ENCODE data around the gene TSEN54.
"Not testable (repeated sequence)": the region's sequence is repeated elsewhere in the genome, so short reads cannot be mapped to it uniquely, and the experiment has no call there.

Gene TSEN54

DNA sequence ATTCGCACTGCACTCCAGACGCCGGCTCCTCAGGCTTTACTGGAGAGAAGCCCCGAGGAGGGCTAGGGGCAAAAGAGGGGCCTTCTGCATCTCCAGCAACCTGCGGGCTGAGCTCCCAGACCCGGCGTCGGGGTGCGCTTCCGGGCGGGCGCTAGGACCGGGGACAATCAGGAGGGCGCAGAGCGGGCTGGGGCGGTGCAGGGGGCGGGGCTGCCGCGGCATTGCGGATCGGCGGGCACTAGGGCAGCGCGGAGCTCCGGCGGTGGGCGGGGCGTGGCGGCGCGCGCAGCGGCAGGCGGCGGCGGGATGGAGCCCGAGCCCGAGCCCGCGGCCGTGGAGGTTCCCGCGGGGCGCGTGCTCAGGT, at the start of gene TSEN54:
Gene TSEN54, plus strand, starts transcription at position 274 of the 364 bp plus-strand sequence. Its CDS starts 33 bp downstream, at position 307.
- peak; percentile 75 to 83 for DNase-seq

DNA sequence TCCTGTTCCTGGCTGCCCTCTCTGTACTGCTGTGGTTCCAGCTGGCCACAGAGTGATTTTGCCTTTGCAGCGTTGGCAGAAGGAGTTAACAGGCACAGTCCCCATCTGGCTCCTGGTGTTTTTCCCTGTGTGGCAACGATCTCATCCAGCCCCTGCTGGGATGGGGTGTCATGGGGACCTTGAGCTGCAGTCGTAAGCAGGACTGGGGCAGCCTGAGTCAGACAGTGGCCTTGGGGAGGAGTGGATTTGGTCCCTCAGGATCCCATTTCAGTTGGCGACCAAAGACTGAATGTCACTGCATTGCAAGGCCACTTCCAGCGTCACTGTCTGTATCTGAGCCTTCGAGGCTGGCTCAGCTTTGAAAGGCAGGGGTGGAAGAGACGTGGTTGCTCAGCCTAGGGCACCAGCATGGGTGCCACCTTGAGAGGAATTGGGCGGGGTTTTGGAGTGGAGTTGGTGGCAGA, 48.0 kb upstream of the TSEN54 start:
- no peak for DNase-seq

DNA sequence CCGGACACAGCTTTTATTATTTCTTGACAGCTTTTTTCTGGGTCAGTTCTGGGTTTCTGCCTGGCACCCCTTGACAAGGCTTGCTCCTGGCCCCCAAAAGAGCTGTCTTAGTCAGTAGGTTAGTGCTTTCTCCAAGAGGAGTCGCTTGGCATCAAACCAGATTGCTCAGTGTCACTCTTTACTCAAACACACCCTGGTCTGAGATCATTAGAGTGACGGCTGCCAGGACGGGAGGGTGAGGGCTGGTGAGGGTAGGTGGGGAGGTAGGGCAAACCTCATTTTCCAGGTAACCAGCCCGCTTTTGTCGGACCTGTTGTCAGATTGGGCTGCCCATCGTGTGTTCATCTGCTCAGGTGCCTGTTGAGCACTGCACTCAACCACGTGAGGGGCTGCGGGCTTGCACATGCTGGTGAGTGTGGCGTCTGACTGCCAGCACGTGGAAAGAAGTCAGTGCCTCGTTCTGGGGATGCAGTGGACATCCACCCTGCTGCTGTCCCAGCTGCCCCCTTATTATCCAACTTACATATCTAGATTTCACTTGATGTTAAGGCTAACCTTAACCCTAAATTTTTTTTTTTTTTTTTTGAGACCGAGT, 47.5 kb upstream of the TSEN54 start:
- DNase-seq = no peak

DNA sequence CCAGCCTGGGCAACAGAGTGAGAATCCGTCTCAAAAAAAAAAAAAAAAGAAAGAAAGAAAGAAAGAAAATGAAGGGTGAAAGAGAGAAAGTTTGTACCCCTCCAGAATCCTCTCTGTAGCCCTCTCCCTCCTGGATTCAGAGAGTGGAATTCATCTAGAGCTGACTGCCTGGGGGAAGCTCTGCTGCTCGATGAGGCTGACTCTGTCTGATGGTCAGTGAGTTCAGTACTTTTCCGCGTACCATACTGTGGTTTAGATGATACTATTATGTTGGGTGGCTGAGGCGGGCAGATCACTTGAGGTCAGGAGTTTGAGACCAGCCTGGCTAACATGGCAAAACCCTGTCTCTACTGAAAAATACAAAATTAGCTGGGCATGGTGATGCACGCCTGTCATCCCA, 45.1 kb upstream of the TSEN54 start:
- no peak for DNase-seq

DNA sequence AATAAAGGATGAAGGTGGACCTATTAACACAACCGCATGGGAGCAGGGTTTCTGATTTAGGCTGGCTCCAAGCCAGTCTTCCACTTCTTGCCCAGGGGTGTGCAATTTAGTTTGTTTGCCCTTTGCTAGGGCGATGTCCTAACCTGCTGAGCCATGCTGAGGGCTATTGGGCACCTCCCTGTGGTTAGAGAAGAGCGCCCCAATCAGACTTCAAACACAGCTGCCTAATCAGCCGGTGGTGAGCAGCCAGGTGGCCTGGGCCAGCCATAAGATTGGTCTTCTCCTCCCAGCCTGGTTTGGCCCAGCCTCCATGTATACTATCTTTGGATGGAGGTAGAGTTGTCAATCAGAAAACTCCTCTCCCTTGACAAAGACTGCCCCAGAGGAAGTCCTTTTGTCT, 44.2 kb upstream of the TSEN54 start:
- DNase-seq = no peak

DNA sequence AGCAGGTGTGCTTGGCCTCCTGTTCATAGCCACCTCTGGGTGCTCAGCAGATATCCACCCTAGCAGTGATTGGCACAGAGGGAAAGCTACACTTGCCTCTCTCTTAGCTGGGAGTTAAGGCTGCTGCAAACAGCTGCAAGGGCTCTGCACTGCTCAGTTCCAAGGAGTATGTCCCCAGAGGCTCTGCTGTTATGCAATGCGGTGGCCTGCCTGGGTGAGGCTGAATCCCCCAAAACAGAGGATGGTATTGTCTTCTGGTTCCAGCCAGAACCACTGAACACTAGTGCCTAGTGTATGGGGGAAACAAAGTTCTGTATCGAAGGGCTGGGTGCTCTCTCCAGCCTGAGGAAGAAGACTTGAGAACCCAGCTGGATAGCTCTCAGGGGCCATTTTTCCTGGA, 43.1 kb upstream of the TSEN54 start:
- no peak for DNase-seq

DNA sequence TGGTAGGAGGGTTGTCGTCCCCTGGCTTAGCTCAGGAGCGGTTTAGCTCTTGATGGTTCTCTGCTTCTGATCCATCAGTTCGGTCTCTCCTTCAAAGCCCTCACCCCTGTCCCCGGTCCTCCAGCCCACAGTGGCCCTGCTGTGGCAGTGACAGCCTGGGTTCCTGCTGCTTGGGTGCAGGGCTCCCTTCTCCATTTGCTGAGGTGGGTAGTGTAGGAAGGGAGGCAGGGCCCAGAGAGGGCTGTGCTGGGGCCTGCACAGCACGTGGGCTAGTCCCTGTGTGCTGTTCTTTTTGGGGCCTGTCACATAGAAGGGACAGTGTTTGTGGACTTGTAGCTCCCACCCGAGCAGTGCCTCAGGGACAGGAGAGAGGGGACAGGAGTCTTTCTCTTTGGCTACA, 41.6 kb upstream of the TSEN54 start:
- DNase-seq = no peak

DNA sequence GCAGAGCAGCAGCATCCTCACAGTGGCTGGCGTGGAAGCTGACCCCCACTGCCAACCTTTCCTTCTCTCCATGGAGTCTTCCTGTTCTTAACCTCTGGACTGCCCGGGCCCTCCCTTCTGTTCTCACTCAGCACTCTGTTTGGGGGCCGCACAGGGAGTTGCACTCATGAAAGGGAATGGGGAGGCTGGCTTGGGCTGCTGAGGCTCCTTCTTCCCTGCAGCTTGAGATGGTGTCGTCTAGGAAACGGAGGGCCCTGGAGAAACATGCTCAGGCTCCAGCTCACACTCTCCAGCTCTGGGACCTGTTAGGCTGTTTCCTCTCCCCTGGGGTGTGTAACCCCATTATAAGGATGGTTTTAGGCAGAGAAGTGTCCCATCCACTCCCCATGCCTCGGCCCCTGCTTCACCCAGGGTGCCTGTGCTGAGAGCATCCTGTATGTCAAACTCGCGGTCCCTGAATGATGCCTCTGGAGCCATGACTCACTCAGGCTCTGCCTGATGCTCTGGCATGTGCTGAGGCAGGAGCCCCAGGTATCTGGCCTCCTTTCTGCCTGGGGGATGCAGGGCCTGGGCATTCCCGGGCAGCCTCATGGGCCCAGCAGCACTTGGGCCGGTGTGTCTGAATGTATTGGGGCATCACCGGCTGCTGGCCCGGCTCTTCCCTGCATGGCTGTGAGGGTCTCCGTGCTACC, 41.0 kb upstream of the TSEN54 start:
- DNase-seq = no peak

DNA sequence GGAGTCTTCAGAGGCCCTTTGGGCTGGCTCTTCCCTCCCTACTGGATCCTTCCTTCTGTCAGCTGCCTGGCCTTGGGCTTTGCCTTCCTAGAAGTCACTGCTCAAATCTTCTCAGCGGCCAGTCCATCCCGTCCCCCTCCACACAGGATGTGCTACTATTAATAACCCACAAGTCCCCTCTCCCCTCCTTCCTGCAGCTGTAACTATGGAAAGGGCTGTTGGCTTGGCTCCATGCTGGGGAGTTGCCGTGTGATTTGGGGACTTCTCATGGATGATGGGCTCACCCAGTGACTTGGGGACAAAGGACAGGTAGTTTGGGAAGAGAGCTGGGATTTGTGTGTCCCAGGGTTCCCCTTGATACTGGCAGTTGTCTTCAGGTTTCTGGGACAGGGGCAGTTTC, 40.5 kb upstream of the TSEN54 start:
- DNase-seq = no peak

DNA sequence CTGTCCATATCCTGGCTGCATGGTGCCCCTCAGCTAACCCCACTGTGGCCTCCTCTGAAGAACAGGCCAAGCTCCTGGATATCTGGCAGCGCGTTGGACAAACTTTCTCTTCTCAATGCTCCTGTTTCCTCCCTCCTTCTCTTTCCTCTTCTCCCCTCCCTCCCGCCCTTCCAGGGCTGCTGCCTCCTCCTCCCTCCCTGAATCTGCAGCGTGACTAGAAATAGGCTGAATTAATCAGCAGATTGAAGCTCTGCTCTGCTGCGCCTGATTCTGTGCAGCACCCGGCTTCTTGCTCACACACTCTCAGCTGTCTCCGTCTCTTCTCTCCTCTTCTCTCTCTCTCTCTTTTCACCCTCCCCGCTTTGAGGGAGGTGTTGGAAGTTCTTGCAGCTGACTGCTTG, 40.1 kb upstream of the TSEN54 start:
- DNase-seq = no peak

DNA sequence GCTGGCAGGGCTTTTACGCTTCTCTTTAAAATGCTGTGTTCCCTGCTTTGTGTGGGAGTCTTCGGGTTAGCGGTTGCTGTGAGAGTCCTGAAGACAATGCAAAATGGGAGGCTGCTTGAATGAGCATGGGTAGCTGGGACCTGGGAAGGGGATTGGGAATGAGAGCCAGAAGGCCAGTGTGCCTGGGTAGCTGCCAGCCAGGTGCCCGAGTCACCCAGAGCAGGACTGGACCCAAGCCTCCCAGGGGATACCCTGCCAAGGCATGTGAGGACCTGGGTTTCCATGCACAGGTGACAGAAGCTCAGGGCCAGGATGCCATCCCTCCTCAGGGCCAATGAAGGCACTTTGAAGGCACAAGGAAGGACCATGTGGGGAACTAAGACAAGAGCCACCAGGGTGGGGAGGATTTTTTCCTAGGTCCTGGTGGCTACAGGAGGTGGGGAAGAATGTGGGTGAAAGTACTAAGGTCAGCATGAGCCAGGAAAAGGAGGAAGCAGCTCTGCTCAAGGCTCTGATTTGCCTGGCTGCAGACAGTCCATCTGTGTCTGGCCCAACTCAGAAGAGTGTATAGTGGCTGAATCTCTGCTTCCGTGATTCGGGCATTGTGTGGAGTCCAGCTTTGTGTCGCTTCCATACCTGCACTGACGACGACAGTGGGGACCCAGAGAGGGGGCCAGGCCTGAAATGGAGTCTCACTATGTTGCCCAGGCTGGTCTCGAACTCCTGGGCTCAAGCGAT, 39.4 kb upstream of the TSEN54 start:
- DNase-seq = no peak

DNA sequence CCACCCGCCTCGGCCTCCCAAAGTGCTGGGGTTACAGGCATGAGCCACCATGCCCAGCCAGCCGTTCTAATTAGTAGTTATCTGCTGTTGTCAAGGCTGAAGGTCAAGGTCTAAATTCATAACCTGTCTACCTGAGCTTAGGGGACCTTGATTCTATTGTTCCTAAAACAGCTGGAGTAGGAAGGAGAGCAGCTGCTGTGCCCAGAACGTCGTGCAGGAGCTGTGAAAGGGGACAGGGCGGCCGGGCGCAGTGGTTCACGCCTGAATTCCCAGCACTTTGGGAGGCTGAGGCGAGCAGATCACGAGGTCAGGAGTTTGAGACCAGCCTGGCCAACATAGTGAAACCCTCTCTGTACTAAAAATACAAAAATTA, 38.9 kb upstream of the TSEN54 start:
- not testable (repeated sequence) for DNase-seq

DNA sequence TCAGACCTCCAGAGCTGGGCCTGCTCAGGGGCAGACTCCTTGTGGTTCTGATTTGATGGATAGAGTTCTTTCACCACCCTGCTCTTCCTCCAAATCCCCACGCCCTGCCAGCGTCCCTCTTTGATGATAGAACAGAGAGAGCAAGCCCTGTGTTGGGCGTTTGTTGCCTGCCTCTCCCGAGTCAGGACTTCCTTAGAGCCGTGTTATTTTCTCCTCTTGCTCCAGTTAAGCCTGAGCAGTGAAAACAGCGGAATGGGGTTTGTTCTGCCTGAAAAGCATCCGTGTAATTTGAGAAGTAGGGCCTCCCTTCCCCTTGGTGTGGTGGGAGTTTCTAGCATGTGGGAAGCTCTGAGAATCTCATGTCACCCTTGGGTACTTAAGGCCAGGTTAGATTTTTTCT, 37.8 kb upstream of the TSEN54 start:
- DNase-seq = no peak

DNA sequence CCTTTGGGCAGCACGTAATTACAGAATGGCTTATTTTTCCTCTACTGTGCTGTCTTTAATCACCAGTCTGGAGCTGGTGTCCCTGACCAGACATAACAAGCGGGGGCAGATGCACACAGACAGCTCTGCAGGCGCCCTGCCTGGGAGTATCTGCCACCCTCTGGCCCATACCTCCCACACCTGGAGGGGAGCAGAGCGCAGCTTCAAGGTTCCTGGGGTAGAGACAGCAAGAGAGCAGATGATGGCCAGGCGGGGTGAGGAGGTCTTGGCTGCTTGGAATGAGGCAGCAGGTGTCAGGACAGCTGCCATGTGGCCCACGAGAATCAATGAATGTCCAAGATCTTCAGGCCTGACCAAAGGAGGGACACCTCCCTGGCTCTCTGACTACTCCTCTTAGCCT, 36.0 kb upstream of the TSEN54 start:
- no peak for DNase-seq

DNA sequence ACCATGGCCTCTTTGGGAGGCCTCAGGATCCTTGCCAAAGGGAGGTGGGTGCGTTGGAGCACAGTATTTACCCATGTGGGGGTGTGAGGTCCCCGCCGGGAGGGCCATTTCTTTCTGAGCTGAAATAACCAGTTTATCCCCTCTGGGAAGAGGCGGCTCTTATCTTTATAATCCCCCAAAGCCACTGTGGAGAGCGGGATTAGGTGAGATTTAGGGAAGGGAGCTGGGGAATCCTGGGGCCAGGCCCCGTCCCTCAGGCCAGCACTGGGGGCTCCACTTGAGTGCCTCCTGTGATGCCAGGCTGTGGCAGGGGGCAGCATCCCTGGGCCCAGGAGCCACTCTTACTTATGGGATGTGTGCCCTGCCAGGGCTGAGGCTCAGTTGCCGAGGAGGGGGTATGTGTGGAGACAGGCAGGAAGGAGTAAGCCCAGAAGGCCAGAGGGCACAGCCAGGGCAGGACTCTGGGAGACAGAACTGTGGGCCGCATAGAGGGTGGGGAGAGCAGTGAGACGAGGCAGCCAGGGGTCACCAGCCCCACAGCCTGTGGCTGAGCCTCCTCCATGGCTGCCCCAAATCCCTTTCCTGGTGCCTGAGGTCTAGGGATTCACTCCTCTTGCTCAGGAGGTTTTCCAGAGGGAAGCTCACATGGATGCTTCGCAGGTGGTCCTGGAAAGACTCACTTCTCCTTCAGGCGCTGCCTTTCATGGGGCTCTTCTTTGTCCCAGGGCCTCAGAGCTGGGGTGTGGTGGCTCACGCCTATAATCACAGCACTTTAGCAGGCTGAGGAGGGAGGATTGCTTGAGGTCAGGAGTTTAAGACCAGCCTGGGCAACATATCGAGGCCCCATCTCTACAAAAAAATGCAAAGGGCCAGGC, 34.9 kb upstream of the TSEN54 start:
- no peak for DNase-seq

DNA sequence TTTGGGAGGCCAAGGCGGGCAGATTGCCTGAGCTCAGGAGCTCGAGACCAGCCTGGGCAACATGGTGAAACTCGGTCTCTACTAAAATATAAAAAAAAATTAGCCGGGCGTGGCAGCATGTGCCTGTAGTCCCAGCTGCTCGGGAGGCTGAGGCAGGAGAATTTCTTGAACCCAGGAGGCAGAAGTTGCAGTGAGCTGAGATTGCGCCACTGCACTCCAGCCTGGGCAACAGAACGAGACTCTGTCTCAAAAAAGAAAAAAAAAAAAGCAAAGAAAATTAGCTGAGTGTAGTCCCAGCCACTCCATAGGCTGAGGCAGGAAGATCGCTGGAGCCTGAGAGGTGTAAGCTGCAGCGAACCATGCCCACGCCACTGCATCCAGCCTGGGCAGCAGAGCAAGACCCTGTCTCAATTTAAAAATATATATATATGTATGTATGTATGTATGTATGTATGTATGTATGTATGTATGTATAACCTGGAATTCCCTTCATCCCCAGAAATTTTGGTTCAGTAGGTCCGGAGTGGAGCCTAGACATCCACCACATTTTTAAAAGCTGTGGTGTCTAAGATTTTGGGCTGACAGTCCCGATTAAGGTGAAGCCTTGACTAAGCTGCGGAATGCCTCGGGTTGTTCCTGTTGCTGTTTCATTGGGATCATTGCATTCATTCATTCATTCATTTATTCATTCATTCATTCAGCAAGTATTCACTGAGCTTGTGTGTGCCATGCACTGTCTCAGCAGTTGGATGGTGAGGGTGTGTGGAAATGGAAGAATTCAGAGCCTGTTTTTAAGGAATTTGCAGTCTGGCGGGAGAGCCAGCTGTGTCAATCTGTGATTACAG, 34.0 kb upstream of the TSEN54 start:
- DNase-seq = no peak

DNA sequence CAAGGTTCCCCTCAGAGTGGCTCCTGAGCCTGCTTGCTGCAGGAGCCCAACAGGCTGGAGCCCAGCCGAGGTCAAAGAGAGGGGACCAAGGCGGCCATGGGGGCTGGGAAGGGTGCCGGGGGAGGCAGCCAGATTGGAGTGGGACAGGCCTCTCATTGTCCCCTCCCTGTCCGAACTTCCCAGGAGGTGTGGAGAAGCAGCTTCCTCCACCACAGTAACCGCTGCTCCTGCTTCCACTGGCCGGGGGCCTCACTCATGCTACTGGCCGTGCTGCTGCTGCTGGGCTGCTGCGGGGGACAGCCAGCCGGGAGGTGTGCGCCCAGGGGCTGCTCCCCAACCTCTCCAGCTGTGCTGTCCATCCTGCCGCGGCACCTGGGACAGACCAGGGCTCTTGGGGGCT, 30.6 kb upstream of the TSEN54 start:
- DNase-seq = no peak

DNA sequence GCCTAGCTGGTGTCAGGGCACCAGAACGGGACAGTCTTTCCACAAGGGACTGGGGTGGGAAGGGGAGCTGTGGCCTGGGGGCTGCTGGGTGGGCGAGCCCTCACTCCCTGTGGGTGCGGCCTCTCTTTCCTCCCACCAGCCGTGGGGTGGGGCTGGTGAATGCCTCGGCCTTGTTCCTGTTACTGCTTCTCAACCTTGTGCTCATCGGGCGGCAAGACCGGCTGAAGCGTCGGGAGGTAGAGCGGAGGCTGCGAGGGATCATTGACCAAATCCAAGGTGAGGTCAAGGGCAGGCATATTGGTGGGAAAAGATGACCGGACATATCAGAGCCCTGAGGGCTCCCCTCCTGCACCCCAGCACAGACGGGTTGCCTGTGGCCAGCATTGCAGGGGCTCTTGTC, 30.2 kb upstream of the TSEN54 start:
- no peak for DNase-seq

DNA sequence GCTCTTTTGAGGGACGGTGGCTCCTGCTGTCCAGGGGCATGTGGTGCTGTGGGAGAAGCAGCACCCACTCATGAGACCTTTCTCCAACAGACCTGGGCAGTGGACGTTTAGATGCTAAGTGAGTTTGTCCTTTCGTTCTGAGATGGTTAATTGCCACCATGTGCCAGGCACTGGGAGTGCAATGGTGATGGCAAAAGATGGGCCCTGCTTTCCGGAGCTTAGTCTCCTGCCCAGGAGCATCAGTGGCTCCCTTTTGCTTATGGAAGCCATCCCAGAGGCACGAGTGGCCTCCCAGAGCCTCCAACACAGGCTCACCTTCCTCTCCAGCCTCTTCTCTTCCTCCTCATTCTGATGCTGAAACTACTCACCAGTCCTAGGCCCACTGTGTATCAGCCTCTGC, 29.4 kb upstream of the TSEN54 start:
- no peak for DNase-seq

DNA sequence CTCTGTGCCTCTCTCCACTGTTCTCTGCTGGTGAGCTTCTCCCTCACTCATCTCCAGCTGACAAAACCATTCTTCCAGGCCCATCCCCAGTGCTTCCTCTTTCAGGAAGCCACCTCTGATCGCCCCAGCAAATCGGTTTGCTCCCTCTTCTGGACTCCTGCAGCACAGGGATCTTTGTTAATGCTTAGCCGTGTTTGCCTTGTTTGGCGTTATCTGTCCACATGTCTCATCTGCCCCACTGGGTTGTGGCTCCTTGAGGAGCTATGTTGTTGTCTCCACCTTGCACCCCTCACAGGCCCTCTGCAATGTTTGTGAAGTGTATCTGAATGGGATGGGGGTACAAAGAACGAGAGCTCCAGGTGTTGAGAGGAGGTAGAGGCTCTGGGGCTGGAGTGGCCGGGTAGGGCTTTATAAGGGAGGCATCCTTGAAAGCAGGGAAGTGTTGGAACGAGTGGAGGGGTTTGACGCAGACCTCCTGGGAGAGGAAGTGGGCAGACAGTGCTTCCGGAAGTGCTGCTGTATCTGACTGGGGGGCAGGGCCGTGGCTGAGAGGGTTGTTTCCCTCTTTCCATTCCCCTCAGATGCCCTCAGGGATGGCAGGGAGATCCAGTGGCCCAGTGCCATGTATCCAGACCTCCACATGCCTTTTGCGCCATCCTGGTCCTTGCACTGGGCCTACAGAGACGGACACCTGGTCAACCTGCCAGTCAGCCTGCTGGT, 28.8 kb upstream of the TSEN54 start:
- no peak for DNase-seq

DNA sequence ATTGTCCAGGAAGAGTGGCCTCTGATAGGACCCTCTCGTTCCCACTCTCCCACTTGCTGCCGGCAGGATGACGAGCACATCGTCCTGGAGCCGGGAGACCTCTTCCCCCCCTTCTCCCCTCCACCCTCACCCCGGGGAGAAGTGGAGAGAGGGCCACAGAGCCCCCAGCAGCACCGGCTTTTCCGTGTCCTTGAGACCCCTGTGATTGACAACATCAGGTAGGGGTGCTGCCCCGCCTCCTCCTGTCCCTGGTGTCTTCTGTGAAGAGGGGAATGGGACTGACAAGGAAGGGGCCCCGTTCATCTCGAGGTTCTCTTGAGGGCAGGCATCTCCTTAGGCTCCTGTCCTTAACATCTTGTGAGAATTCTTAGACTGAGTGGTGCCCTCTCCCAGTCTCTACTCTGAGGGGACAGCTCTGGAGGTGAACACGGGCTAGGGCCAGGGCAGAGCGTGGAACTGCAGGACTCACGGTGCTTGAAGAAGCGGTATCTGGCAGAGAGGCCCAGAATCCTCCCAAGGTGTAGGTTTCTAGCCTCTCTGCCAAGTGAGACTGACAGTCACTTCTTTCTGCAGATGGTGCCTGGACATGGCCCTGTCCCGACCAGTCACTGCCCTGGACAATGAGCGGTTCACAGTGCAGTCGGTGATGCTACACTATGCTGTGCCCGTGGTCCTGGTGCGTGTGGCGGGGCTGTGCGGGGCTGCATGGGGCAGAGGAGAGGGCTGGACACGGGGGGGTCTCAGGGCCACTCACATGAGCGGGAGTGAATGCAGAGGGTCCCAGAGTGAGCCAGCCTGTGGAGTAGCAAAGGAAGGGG, 27.4 kb upstream of the TSEN54 start:
- no peak for DNase-seq

Measured in NCI-H187 (cell line).